ENCODE results near the gene TNNI3.

Gene TNNI3

GRCh38 chr19:55193481-55193880 lies 35.9 kb upstream of the TNNI3 start:
- no peak overlapping the region for H3K4me3 ChIP-seq (ENCODE audit: low read length)
- no peak for DNase-seq (ENCODE audit: low read depth)
- TF ChIP-seq, protein P1, sequence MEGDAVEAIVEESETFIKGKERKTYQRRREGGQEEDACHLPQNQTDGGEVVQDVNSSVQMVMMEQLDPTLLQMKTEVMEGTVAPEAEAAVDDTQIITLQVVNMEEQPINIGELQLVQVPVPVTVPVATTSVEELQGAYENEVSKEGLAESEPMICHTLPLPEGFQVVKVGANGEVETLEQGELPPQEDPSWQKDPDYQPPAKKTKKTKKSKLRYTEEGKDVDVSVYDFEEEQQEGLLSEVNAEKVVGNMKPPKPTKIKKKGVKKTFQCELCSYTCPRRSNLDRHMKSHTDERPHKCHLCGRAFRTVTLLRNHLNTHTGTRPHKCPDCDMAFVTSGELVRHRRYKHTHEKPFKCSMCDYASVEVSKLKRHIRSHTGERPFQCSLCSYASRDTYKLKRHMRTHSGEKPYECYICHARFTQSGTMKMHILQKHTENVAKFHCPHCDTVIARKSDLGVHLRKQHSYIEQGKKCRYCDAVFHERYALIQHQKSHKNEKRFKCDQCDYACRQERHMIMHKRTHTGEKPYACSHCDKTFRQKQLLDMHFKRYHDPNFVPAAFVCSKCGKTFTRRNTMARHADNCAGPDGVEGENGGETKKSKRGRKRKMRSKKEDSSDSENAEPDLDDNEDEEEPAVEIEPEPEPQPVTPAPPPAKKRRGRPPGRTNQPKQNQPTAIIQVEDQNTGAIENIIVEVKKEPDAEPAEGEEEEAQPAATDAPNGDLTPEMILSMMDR (IDR thresholded peaks at IDR 0.05; ENCODE audit: insufficient read depth, low read depth, low read length, missing control alignments) = no peak

GRCh38 chr19:55189403-55189835 lies 31.9 kb upstream of the TNNI3 start:
- peak; percentile 100 for DNase-seq (ENCODE audit: low read depth)

GRCh38 chr19:55188625-55189024 lies 31.1 kb upstream of the TNNI3 start:
- DNase-seq (ENCODE audit: low read depth) = no peak

More at GRCh38 chr19:55189403-55189835, 31.9 kb upstream of the TNNI3 start:
- TF ChIP-seq, protein P1 (IDR thresholded peaks at IDR 0.05; ENCODE audit: insufficient read depth, low read depth, low read length, missing control alignments) = no peak
- no peak overlapping the region for H3K4me3 ChIP-seq (ENCODE audit: low read length)

DNA sequence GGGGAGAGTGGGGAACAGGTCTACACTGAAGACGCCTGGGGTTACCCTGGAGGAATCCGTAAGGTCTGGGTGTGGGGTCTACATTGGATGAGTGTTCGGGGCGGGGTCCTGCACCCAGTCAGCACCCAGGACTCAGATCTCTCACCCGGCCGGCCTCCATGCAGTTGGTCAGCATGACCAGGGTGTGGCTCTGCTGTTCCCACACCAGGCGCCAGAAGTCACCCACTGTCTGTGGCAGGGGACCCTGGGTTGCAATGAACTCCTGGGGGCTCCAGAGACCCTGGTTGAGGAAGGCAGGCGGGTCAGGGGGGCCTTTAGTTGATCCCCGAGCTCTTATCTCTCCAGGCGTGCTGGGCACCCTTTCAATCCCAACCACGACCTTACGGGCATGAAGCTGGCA lies 28.5 kb upstream of the TNNI3 start:
- H3K4me3 ChIP-seq (ENCODE audit: low read length) = no peak overlapping the region
- TF ChIP-seq, protein P1 (IDR thresholded peaks at IDR 0.05; ENCODE audit: insufficient read depth, low read depth, low read length, missing control alignments) = no peak
- DNase-seq (ENCODE audit: low read depth) = no peak

More at GRCh38 chr19:55188625-55189024, 31.1 kb upstream of the TNNI3 start:
- no peak overlapping the region for H3K4me3 ChIP-seq (ENCODE audit: low read length)
- TF ChIP-seq, protein P1 (IDR thresholded peaks at IDR 0.05; ENCODE audit: insufficient read depth, low read depth, low read length, missing control alignments) = no peak

GRCh38 chr19:55181740-55182139 lies 24.2 kb upstream of the TNNI3 start:
- no peak overlapping the region for H3K4me3 ChIP-seq (ENCODE audit: low read length)
- DNase-seq (ENCODE audit: low read depth) = no peak
- TF ChIP-seq, protein P1 (IDR thresholded peaks at IDR 0.05; ENCODE audit: insufficient read depth, low read depth, low read length, missing control alignments) = no peak

DNA sequence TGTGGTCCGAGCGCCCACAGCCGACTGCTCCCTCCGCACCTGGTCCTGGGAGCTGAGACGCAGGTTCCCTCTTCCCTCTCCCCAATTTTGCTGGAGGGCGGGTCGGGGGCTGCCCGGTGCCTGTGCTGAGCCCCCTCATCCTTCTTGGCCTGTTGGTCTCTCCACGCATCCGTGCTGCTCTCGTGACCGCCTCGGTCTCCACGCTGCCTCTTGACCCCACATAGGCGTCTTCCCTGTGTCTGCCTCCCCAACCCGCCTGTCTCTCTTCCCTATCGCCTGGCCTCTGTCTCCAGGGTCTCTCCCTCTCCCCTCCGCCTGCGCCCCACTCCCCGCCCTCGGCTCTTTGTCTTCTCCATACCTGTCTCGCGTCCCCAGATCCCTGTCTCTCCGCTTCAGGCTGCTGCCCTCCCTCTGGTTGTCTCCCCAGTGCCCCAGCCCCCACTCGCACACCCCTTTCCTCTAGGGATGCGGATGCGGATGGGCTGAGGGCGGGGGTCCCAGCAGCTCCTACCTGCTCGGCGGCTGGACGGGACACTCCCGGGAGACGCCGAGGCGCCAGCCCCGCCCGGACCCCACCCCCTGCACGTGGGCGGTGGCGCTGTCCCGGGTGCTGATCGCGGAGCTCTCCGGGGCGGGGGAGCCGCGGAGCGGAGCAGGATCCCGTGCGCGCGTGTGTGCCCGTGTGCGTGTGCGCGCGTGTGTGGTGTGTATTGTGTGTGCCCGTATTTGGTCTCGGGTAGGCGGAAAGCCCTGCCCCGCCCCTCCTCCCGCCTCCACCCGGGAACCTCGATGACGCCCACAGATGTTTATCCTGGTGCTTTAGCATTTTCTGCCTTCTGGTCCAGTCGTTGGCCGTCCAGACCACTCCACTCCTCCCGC lies 22.3 kb upstream of the TNNI3 start, which contains the start of gene SYT5:
SYT5 (minus strand) TSS at position 684 of the 879 bp plus-strand sequence. CDS start 1,248 bp downstream, outside the sequence.
- DNase-seq (ENCODE audit: low read depth) = peak; percentile 61
- TF ChIP-seq, protein P1 (IDR thresholded peaks at IDR 0.05; ENCODE audit: insufficient read depth, low read depth, low read length, missing control alignments) = no peak
- H3K4me3 ChIP-seq (ENCODE audit: low read length) = peak within 1 kb of the TSS; percentile 20
